ENCODE measurements around the gene PAX2.

PAX2 gene

GRCh38 chr10:100761191-100761590 is 15.8 kb downstream of the PAX2 start:
- no peak for DNase-seq

- DNase-seq = no peak
These were observed 17.8 kb downstream of the PAX2 start for GRCh38 chr10:100763043-100763747.

GRCh38 chr10:100766693-100767421 is 21.5 kb downstream of the PAX2 start:
- no peak for DNase-seq

- DNase-seq = no peak
These were observed 22.0 kb downstream of the PAX2 start for GRCh38 chr10:100767422-100767775.

- no peak for DNase-seq
These were observed 24.1 kb downstream of the PAX2 start for GRCh38 chr10:100769481-100769880.

- DNase-seq = no peak
These were observed 28.3 kb downstream of the PAX2 start for GRCh38 chr10:100773646-100774045.

GRCh38 chr10:100774223-100774622 is 28.8 kb downstream of the PAX2 start:
- no peak for DNase-seq

GRCh38 chr10:100774876-100775275 is 29.5 kb downstream of the PAX2 start:
- DNase-seq = no peak

GRCh38 chr10:100775386-100775785 is 30.0 kb downstream of the PAX2 start:
- no peak for DNase-seq

GRCh38 chr10:100775871-100776270 is 30.5 kb downstream of the PAX2 start:
- no peak for DNase-seq

GRCh38 chr10:100776671-100777070 is 31.3 kb downstream of the PAX2 start:
- DNase-seq = no peak

- DNase-seq = no peak
These were observed 33.9 kb downstream of the PAX2 start for GRCh38 chr10:100779329-100779728.

- no peak for DNase-seq
These were observed 34.9 kb downstream of the PAX2 start for GRCh38 chr10:100780324-100780723.

GRCh38 chr10:100781145-100781665 is 35.8 kb downstream of the PAX2 start:
- DNase-seq = no peak

GRCh38 chr10:100782461-100783244 is 37.3 kb downstream of the PAX2 start:
- no peak for DNase-seq

GRCh38 chr10:100784126-100784525 is 38.7 kb downstream of the PAX2 start:
- DNase-seq = no peak

GRCh38 chr10:100786591-100786990 is 41.2 kb downstream of the PAX2 start:
- DNase-seq = no peak

- DNase-seq = no peak
These were observed 42.9 kb downstream of the PAX2 start for GRCh38 chr10:100788002-100788903.

GRCh38 chr10:100790761-100791208 is 45.4 kb downstream of the PAX2 start:
- DNase-seq = no peak

GRCh38 chr10:100791369-100792058 is 46.1 kb downstream of the PAX2 start:
- DNase-seq = no peak

- no peak for DNase-seq
These were observed 47.2 kb downstream of the PAX2 start for GRCh38 chr10:100792574-100792973.

GRCh38 chr10:100793055-100793454 is 47.7 kb downstream of the PAX2 start:
- no peak for DNase-seq
